Effector memory CD4-positive, alpha-beta T cell (primary cell): ENCODE results near the gene ZEB2.

Source experiments
- DNase-seq, 3 donors: peaks; one replicate each; pipeline ENCODE4 v3.0.0-alpha.2; 2020
- H3K27ac ChIP-seq: 2 replicates; pipeline ENCODE4 v1.7.0; 2013; ENCODE audit warnings: mild to moderate bottlenecking, low read length, moderate library complexity; ENCODE audit not compliant: insufficient read depth, poor library complexity, severe bottlenecking
- H3K27me3 ChIP-seq: replicated peaks from 2 replicates; pipeline ENCODE4 v1.7.0; 2013; ENCODE audit warnings: mild to moderate bottlenecking, low read length; ENCODE audit not compliant: insufficient read depth, control insufficient read depth, poor library complexity, severe bottlenecking
- H3K36me3 ChIP-seq: 2 replicates; pipeline ENCODE4 v1.7.0; 2013; ENCODE audit warnings: mild to moderate bottlenecking, low read length, moderate library complexity; ENCODE audit not compliant: control insufficient read depth, insufficient read depth
- H3K4me1 ChIP-seq: 2 replicates; pipeline ENCODE4 v1.7.0; 2013; ENCODE audit warnings: low read length, mild to moderate bottlenecking; ENCODE audit not compliant: control insufficient read depth, insufficient read depth, poor library complexity, severe bottlenecking
- H3K4me3 ChIP-seq: 2 replicates; pipeline ENCODE4 v1.7.0; 2013; ENCODE audit warnings: low read length, low read depth, mild to moderate bottlenecking; ENCODE audit not compliant: insufficient read depth, poor library complexity, severe bottlenecking
- H3K9me3 ChIP-seq: 2 replicates; pipeline ENCODE4 v1.7.0; 2013; ENCODE audit warnings: mild to moderate bottlenecking, low read length, moderate library complexity; ENCODE audit not compliant: control insufficient read depth

The ZEB2 gene

GRCh38 chr2:144432921-144433320 lies 87.0 kb downstream of the ZEB2 start:
- Histone ChIP-seq H3K27me3 (no peaks in the 10 kb centered on the region), H3K9me3 (no peaks in the 10 kb centered on the region), H3K4me1 (no peaks in the 10 kb centered on the region), H3K36me3 (no peaks in the 10 kb centered on the region), H3K27ac (no peak overlapping the region), H3K4me3 (no peak overlapping the region)
- no peak for DNase-seq

GRCh38 chr2:144431998-144432397 lies 87.9 kb downstream of the ZEB2 start:
- Histone ChIP-seq H3K9me3 (no peaks in the 10 kb centered on the region), H3K27ac (no peak overlapping the region), H3K4me1 (no peaks in the 10 kb centered on the region), H3K27me3 (no peaks in the 10 kb centered on the region), H3K36me3 (no peaks in the 10 kb centered on the region), H3K4me3 (no peak overlapping the region)
- no peak for DNase-seq

GRCh38 chr2:144431392-144431783 lies 88.5 kb downstream of the ZEB2 start:
- Histone ChIP-seq H3K4me1 (no peaks in the 10 kb centered on the region), H3K27me3 (no peaks in the 10 kb centered on the region), H3K9me3 (no peaks in the 10 kb centered on the region), H3K4me3 (no peak overlapping the region), H3K36me3 (no peaks in the 10 kb centered on the region), H3K27ac (no peak overlapping the region)
- DNase-seq = no peak

GRCh38 chr2:144430722-144431391 lies 89.1 kb downstream of the ZEB2 start:
- no peak for DNase-seq
- Histone ChIP-seq H3K27me3 (no peaks in the 10 kb centered on the region), H3K4me3 (no peak overlapping the region), H3K27ac (no peak overlapping the region), H3K4me1 (no peaks in the 10 kb centered on the region), H3K9me3 (no peaks in the 10 kb centered on the region), H3K36me3 (no peaks in the 10 kb centered on the region)

GRCh38 chr2:144429396-144430112 lies 90.4 kb downstream of the ZEB2 start:
- DNase-seq = no peak
- Histone ChIP-seq H3K4me3 (no peak overlapping the region), H3K27ac (no peak overlapping the region), H3K27me3 (no peaks in the 10 kb centered on the region), H3K9me3 (no peaks in the 10 kb centered on the region), H3K36me3 (no peaks in the 10 kb centered on the region), H3K4me1 (no peaks in the 10 kb centered on the region)

- Histone ChIP-seq H3K27ac (no peak overlapping the region), H3K27me3 (no peaks in the 10 kb centered on the region), H3K9me3 (no peaks in the 10 kb centered on the region), H3K36me3 (no peaks in the 10 kb centered on the region), H3K4me1 (no peaks in the 10 kb centered on the region), H3K4me3 (no peak overlapping the region)
- no peak for DNase-seq
Observed at GRCh38 chr2:144426981-144427479, 92.9 kb downstream of the ZEB2 start.

GRCh38 chr2:144426355-144426754 lies 93.6 kb downstream of the ZEB2 start:
- no peaks in the 10 kb centered on the region for H3K36me3 ChIP-seq
- H3K9me3 ChIP-seq = no peaks in the 10 kb centered on the region
- H3K4me3 ChIP-seq = no peak overlapping the region
- no peak for DNase-seq
- H3K27me3 ChIP-seq = no peaks in the 10 kb centered on the region
- H3K27ac ChIP-seq = no peak overlapping the region
- H3K4me1 ChIP-seq = no peaks in the 10 kb centered on the region

- no peak for DNase-seq
- Histone ChIP-seq H3K27ac (no peak overlapping the region), H3K9me3 (no peaks in the 10 kb centered on the region), H3K36me3 (no peaks in the 10 kb centered on the region), H3K4me1 (no peaks in the 10 kb centered on the region), H3K4me3 (no peak overlapping the region), H3K27me3 (no peaks in the 10 kb centered on the region)
Observed at GRCh38 chr2:144424559-144425240, 95.2 kb downstream of the ZEB2 start.

- Histone ChIP-seq H3K4me1 (no peaks in the 10 kb centered on the region), H3K4me3 (no peak overlapping the region), H3K36me3 (no peaks in the 10 kb centered on the region), H3K9me3 (no peaks in the 10 kb centered on the region), H3K27ac (no peak overlapping the region), H3K27me3 (no peaks in the 10 kb centered on the region)
- no peak for DNase-seq
Observed at GRCh38 chr2:144421606-144422510, 98.1 kb downstream of the ZEB2 start.
